CD4-positive, alpha-beta memory T cell (primary cell): ENCODE measurements around the gene RDH12. TPM values are rescaled to one million over a fixed set of nuclear protein-coding genes. Genes with fewer than 3 reads are reported as not detected.

Experiments
- CTCF ChIA-PET: fragments of 350-600 bp; sonication (Branson Sonifier 250); formaldehyde crosslinking; loops from one replicate; lab custom pipeline; 2021; ENCODE audit warnings: inconsistent platforms; ENCODE audit not compliant: partially characterized antibody; lab: Charles Lee
- POLR2A ChIA-PET: fragments of 350-600 bp; sonication (Branson Sonifier 250); formaldehyde crosslinking; loops from one replicate; lab custom pipeline; 2021; ENCODE audit not compliant: partially characterized antibody; lab: Charles Lee
- DNase-seq, 5 donors: peaks; one replicate each; pipeline versions ENCODE4 v3.0.0 to v3.0.0-alpha.2; 2020 to 2022; ENCODE audit warnings: mixed read lengths in 1 of 5
- H3K27ac ChIP-seq: one replicate; pipeline ENCODE4 v1.7.0; 2013; ENCODE audit warnings: low read depth, low read length
- H3K27me3 ChIP-seq: 2 replicates; pipeline ENCODE4 v1.7.0; 2013; ENCODE audit warnings: mild to moderate bottlenecking, low read length, moderate library complexity; ENCODE audit not compliant: insufficient read depth
- H3K36me3 ChIP-seq: 2 replicates; pipeline ENCODE4 v1.7.0; 2013; ENCODE audit warnings: mild to moderate bottlenecking, low read length, moderate library complexity; ENCODE audit not compliant: insufficient read depth
- H3K4me1 ChIP-seq: 2 replicates; pipeline ENCODE4 v1.7.0; 2013; ENCODE audit warnings: mild to moderate bottlenecking, low read length, moderate library complexity; ENCODE audit not compliant: insufficient read depth
- H3K4me3 ChIP-seq, 2 donors: one replicate each; pipeline ENCODE4 v1.7.0; 2013; ENCODE audit warnings: low read length in 2 of 2, mild to moderate bottlenecking in 1 of 2
- H3K9me3 ChIP-seq, 2 donors: one replicate each; pipeline ENCODE4 v1.7.0; 2013; ENCODE audit warnings: low read length in 2 of 2, control low read depth in 1 of 2; ENCODE audit not compliant: control insufficient read depth in 1 of 2
- H3K27ac Mint-ChIP-seq, 7 donors: one replicate each; pipeline ENCODE4 v1.8.0; 2020 to 2021; ENCODE audit warnings: mixed read lengths in 7 of 7, mild to moderate bottlenecking in 6 of 7, inconsistent platforms in 3 of 7, moderate library complexity in 3 of 7
- H3K27me3 Mint-ChIP-seq, 2 donors: one replicate each; pipeline ENCODE4 v1.8.0; 2020 to 2021; ENCODE audit warnings: mixed read lengths in 2 of 2
- H3K36me3 Mint-ChIP-seq, 2 donors: one replicate each; pipeline ENCODE4 v1.8.0; 2020 to 2021; ENCODE audit warnings: mixed read lengths in 2 of 2, inconsistent platforms in 1 of 2, mild to moderate bottlenecking in 1 of 2
- H3K4me1 Mint-ChIP-seq, 4 donors: one replicate each; pipeline ENCODE4 v1.8.0; 2020 to 2021; ENCODE audit warnings: mixed read lengths in 4 of 4, mild to moderate bottlenecking in 1 of 4
- H3K4me3 Mint-ChIP-seq, 8 donors: one replicate each; pipeline ENCODE4 v1.8.0; 2020 to 2021; ENCODE audit warnings: mixed read lengths in 8 of 8, mild to moderate bottlenecking in 7 of 8, moderate library complexity in 6 of 8, inconsistent platforms in 3 of 8
- H3K9me3 Mint-ChIP-seq, 8 donors: one replicate each; pipeline ENCODE4 v1.8.0; 2020 to 2021; ENCODE audit warnings: mixed read lengths in 8 of 8, mild to moderate bottlenecking in 5 of 8, inconsistent platforms in 3 of 8, moderate library complexity in 1 of 8
- intact Hi-C: fragments of 100-400 bp; cut with micrococcal nuclease; formaldehyde crosslinking; loops from one replicate; pipeline ENCODE4 v1.15.1; 2023
- polyA plus RNA-seq, 2 donors: library from polyadenylated mRNA; unstranded; fragments of 300-500 nt; fragmentation: Illumina TruSeq; gene quantifications; one replicate each; pipeline ENCODE4 v1.2.3, GENCODE V29; 2021
- total RNA-seq, 2 experiments: library from RNA; stranded (reverse); gene quantifications; one replicate each; pipeline ENCODE4 v1.2.3, GENCODE V29; 2021

The RDH12 gene
- total and polyA plus RNA-seq, 4 experiments from 2014 or later, result not detected

DNA sequence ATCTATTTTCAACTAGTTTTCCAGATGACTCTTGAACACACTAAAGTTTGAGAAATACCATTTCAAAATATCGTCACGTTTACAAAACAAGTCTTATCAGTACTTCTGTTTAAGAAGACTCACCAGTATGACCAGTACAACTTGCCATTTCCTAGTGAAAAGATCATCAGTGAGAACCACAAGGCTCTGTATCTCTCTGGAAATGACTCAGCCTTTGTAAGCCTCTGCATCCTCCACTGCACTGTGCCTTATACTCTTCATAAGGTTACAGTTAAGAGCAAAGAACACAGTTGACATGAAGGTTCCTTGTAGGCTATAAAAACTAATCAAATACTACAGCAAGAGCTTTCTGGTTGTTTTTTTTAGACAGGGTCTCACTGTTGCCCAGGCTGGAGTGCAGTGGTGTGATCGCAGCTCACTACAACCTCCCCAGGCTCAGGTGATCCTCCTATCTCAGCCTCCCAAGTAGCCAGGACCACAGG is 21.5 kb upstream of the RDH12 start:
- Histone ChIP-seq H3K27me3 (no peaks in the 10 kb centered on the region), H3K9me3 (no peaks in the 10 kb centered on the region), H3K36me3 (no peaks in the 10 kb centered on the region), H3K27ac (no peak overlapping the region), H3K4me1 (peaks cover 10% of the 10 kb centered on the region), H3K4me3 (no peak overlapping the region)
- Mint-ChIP-seq H3K27ac (peak overlapping the region in 3 of 7 donors; percentile 25 to 78 (median 42)), H3K27me3 (no peaks in the 10 kb centered on the region), H3K36me3 (peaks cover 16 to 47% of the 10 kb centered on the region in 2 donors), H3K4me3 (no peak overlapping the region), H3K9me3 (no peaks in the 10 kb centered on the region), H3K4me1 (peaks cover 11 to 30% (median 17%) of the 10 kb centered on the region in 4 donors)
- no peak for DNase-seq
- ChIA-PET POLR2A (no interaction called here), CTCF (interaction anchor here (0.6 to 1.2 kb wide), 4 partner anchors 61 to 320 kb away, joined by 3 read pairs; partner anchors contain the start of gene ATP6V1D)
- intact Hi-C loops, result no loop called here

DNA sequence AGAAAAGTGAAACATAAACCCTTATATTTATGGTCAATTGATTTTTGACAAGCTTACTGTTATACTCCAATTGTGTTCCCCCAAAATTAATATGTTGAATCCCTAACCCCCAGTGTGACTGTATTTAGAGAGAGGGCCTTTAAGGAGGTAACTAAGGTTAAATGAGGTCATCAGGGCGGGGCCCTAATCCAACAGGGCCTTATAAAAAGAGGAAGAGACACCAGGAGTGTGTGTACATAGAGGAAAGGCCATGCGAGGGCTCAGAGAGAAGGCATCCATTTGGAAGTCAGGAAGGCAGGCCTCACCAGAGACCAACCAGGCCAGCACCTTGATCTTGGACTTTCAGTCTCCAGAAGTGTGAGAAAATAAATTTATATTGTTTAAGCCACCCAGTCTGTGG is 20.7 kb upstream of the RDH12 start:
- no peak for DNase-seq
- H3K4me1 ChIP-seq, result peaks cover 10% of the 10 kb centered on the region
- Mint-ChIP-seq H3K4me3 (no peak overlapping the region), H3K9me3 (no peaks in the 10 kb centered on the region), H3K4me1 (peaks cover 9 to 30% (median 14%) of the 10 kb centered on the region in 4 donors), H3K27me3 (no peaks in the 10 kb centered on the region), H3K27ac (peak overlapping the region in 4 of 7 donors; percentile 18 to 78 (median 66)), H3K36me3 (peaks cover 19 to 54% of the 10 kb centered on the region in 2 donors)
- CTCF ChIA-PET, result interaction anchor here (0.6 to 1.2 kb wide), 3 partner anchors 62 to 321 kb away, joined by 3 read pairs; partner anchors contain the start of gene ATP6V1D
- POLR2A ChIA-PET, result no interaction called here
- H3K27me3 ChIP-seq, result no peaks in the 10 kb centered on the region
- H3K9me3 ChIP-seq, result no peaks in the 10 kb centered on the region
- no peak overlapping the region for H3K4me3 ChIP-seq
- no peaks in the 10 kb centered on the region for H3K36me3 ChIP-seq
- intact Hi-C loops, result no loop called here
- no peak overlapping the region for H3K27ac ChIP-seq

DNA sequence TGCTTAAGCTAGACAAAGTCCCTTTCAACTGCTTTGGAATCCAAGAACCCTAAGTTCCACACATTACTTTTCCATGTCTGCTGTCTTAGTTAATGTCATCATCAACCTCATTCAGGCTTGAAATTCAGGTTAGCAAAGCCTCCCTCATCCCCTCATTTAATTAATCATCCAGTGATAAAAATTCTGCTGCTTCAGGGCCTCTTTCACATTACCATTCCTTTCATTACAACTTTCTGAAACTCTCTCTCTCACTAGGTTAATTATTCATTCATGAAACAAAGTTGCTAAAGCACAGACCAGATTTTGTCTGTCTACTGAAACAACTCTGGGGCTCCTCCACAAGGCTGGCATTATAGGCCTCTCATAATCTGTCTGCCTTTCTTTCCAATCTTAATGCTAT is 17.8 kb upstream of the RDH12 start:
- Mint-ChIP-seq H3K27me3 (no peaks in the 10 kb centered on the region), H3K4me3 (no peak overlapping the region), H3K9me3 (no peaks in the 10 kb centered on the region), H3K4me1 (peaks cover 5 to 16% (median 11%) of the 10 kb centered on the region in 4 donors), H3K27ac (peak overlapping the region in 2 of 7 donors; percentile 15 to 64), H3K36me3 (peaks cover 39 to 66% of the 10 kb centered on the region in 2 donors)
- ChIA-PET POLR2A (no interaction called here), CTCF (interaction anchor here (1.9 kb wide), 1 partner anchor 20 kb away, joined by 7 read pairs; no protein-coding TSS in a partner anchor)
- H3K36me3 ChIP-seq, result peaks cover 16% of the 10 kb centered on the region
- DNase-seq, result no peak
- H3K27me3 ChIP-seq, result no peaks in the 10 kb centered on the region
- intact Hi-C loops, result no loop called here
- H3K9me3 ChIP-seq, result no peaks in the 10 kb centered on the region
- no peaks in the 10 kb centered on the region for H3K4me1 ChIP-seq
- H3K4me3 ChIP-seq, result no peak overlapping the region
- no peak overlapping the region for H3K27ac ChIP-seq

DNA sequence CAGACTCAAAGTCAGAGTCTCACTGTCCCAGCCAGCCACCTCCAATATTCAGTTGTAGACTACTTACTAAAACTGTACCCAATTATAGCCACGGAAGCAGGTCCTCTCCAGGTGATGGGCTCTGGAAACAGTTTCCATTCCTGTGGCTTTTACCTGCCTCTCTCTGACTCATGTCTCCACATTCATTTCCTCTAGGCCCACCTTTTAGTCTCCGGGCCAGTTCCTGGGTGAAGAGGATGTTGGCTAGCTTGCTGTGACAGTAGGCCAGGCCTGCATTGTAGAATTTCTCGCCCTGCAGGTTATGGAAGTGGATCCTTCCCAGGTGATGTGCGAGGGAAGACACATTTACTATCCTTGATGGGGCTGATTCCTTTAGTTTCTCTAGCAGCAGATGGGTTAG is 11.7 kb upstream of the RDH12 start:
- ChIA-PET POLR2A (no interaction called here), CTCF (interaction anchor here (1.7 kb wide), 1 partner anchor 14 kb away, joined by 5 read pairs; no protein-coding TSS in a partner anchor)
- H3K4me1 Mint-ChIP-seq, result peaks cover 11 to 23% (median 17%) of the 10 kb centered on the region in 4 donors
- Histone ChIP-seq H3K9me3 (no peaks in the 10 kb centered on the region), H3K4me1 (peaks cover 12% of the 10 kb centered on the region), H3K36me3 (peaks cover 49% of the 10 kb centered on the region), H3K27me3 (no peaks in the 10 kb centered on the region), H3K4me3 (no peak overlapping the region), H3K27ac (no peak overlapping the region)
- H3K36me3 Mint-ChIP-seq, result peaks cover 52 to 68% of the 10 kb centered on the region in 2 donors
- no peaks in the 10 kb centered on the region for H3K27me3 Mint-ChIP-seq
- H3K4me3 Mint-ChIP-seq, result no peak overlapping the region
- DNase-seq, result no peak
- intact Hi-C loops, result no loop called here
- H3K9me3 Mint-ChIP-seq, result no peaks in the 10 kb centered on the region
- peak overlapping the region in 2 of 7 donors; percentile 20 for H3K27ac Mint-ChIP-seq

DNA sequence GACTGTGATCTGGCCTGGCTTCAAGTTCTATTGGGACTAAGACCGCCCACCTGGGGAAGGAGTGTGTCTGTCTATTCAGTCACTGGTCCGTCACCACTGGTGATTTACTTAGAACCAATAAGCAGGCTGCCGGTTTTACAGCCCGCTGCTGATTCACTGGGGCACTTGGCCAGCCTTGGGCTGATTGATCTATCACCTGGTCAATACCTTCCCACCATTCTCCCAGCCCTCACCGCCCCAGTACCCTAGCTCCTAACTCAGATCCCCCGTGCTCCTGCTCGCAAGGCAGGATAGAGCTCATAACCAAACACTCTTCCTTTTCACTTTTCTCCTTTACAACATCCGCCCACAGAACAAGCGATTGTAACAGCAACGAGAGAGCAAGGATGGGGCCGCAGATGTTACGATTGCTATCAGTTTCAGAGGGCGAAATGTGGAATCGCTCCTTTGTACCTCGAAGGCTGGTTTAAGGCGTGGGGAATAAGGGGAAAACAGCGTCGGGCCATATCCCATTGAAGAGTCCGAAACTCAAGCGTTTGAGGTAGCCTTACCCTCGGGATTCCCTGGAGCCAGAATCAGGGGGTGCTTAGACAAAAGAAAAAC is 6.8 kb upstream of the RDH12 start:
- peak overlapping the region; percentile 89 to 93 (median 92) for H3K4me3 Mint-ChIP-seq
- no peaks in the 10 kb centered on the region for H3K9me3 Mint-ChIP-seq
- intact Hi-C loops, result loop anchor here (1.0 to 2.0 kb wide), 7 partner anchors 21 to 1186 kb away; partner anchors contain the start of genes ARG2, EIF2S1, GPHN and PIGH
- H3K4me1 Mint-ChIP-seq, result peaks cover 10 to 29% (median 18%) of the 10 kb centered on the region in 4 donors
- Histone ChIP-seq H3K9me3 (no peaks in the 10 kb centered on the region), H3K27me3 (no peaks in the 10 kb centered on the region), H3K4me1 (peaks cover 15% of the 10 kb centered on the region), H3K36me3 (peaks cover 24% of the 10 kb centered on the region), H3K4me3 (peak overlapping the region; percentile 91 to 94), H3K27ac (peak overlapping the region; percentile 75)
- H3K27ac Mint-ChIP-seq, result peak overlapping the region; percentile 78 to 98 (median 90)
- DNase-seq, result peak; percentile 51 to 85 (median 53)
- H3K36me3 Mint-ChIP-seq, result peaks cover 21 to 32% of the 10 kb centered on the region in 2 donors
- POLR2A ChIA-PET, result interaction anchor here (0.6 to 2.9 kb wide), 9 partner anchors 8 to 335 kb away, joined by 3 to 28 read pairs (median 5); partner anchors contain the start of genes ATP6V1D, EIF2S1, PIGH and VTI1B
- CTCF ChIA-PET, result interaction anchor here (0.7 to 5.0 kb wide), 8 partner anchors 9 to 335 kb away, joined by 3 to 44 read pairs (median 6); partner anchors contain the start of genes ARG2, ATP6V1D, EIF2S1 and PIGH
- H3K27me3 Mint-ChIP-seq, result no peaks in the 10 kb centered on the region

DNA sequence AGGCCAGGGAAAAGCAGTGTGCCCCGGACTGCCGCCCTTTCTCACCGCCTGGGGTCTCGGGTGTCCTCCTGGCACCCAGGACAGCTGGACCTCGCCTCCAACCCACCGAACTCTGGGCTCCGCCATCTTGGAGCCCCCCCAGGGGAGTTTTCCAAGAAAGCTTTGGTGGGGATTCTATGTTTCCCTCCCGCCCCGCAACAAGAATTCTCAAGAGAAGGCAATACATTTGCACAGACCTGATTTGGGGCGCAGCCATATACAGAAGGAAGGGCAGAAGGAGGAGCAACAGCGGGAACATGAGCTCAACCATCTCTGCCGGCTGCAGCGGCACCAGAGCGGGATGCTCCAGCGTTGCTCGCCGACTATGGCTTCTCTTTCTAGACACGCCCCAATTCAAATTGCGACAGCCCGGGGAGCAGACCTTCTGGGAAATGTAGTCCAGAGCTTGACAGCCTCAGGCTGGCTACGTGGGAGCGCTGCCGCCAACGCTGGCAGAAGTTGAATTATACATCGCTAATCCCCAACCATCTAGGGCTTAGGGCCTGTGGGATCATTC is 6.2 kb upstream of the RDH12 start, which contains the start of gene RDH11:
Gene RDH11 (minus strand): TSS at position 371 of the 556 bp plus-strand sequence. CDS start 61 bp downstream, at position 310.
- CTCF ChIA-PET, result interaction anchor here (0.7 to 5.0 kb wide), 7 partner anchors 8 to 336 kb away, joined by 3 to 44 read pairs (median 8); partner anchors contain the start of genes ARG2, ATP6V1D, EIF2S1 and PIGH
- H3K27me3 Mint-ChIP-seq, result no peaks in the 10 kb centered on the region
- intact Hi-C loops, result loop anchor here (1.0 to 2.0 kb wide), 6 partner anchors 21 to 1187 kb away; partner anchors contain the start of genes ARG2, EIF2S1, GPHN and PIGH

More for the DNA sequence above, 6.2 kb upstream of the RDH12 start, which contains the start of gene RDH11:
- Histone ChIP-seq H3K27me3 (no peaks in the 10 kb centered on the region), H3K36me3 (peaks cover 18% of the 10 kb centered on the region), H3K4me1 (peaks cover 15% of the 10 kb centered on the region), H3K4me3 (peak within 1 kb of the TSS; percentile 91 to 94), H3K9me3 (no peaks in the 10 kb centered on the region), H3K27ac (peak within 1 kb of the TSS; percentile 75)
- Mint-ChIP-seq H3K4me3 (peak within 1 kb of the TSS; percentile 89 to 93 (median 92)), H3K27ac (peak within 1 kb of the TSS; percentile 78 to 98 (median 90)), H3K36me3 (peaks cover 16 to 26% of the 10 kb centered on the region in 2 donors), H3K9me3 (no peaks in the 10 kb centered on the region), H3K4me1 (peaks cover 10 to 29% (median 18%) of the 10 kb centered on the region in 4 donors)
- POLR2A ChIA-PET, result interaction anchor here (0.6 to 2.9 kb wide), 9 partner anchors 9 to 336 kb away, joined by 3 to 28 read pairs (median 4); partner anchors contain the start of genes ATP6V1D, EIF2S1, PIGH and VTI1B
- DNase-seq, result peak; percentile 83 to 91 (median 84)
